Suprapubic skin (tissue), 4 donors: ENCODE data around the gene FIGN. TPM values are rescaled to one million over a fixed set of nuclear protein-coding genes. Genes with fewer than 3 reads are reported as not detected.

Source experiments
- DNase-seq, 2 donors: peaks; one replicate each; pipeline ENCODE4 v3.0.0-alpha.2; 2019; ENCODE audit warnings: low spot score in 2 of 2
- H3K27ac ChIP-seq: fragments of 200-600 bp; sonication (generic); one replicate; pipeline ENCODE4 v1.5.1; 2019
- H3K27me3 ChIP-seq: fragments of 200-600 bp; sonication (generic); one replicate; pipeline ENCODE4 v1.5.1; 2019
- H3K36me3 ChIP-seq: fragments of 200-600 bp; sonication (generic); one replicate; pipeline ENCODE4 v1.5.1; 2019
- H3K4me1 ChIP-seq: fragments of 200-600 bp; sonication (generic); one replicate; pipeline ENCODE4 v1.5.1; 2019
- H3K4me3 ChIP-seq: fragments of 200-600 bp; sonication (generic); one replicate; pipeline ENCODE4 v1.5.1; 2019; ENCODE audit warnings: mild to moderate bottlenecking
- H3K9me3 ChIP-seq: fragments of 200-600 bp; sonication (generic); one replicate; pipeline ENCODE4 v1.5.1; 2019
- CTCF ChIP-seq, 2 donors: fragments of 200-600 bp in 1 of 2; fragments of 450-650 bp in 1 of 2; sonication (generic) in 1 of 2; IDR thresholded peaks; one replicate each; pipeline ENCODE4 v1.5.1; 2016 to 2019; ENCODE audit warnings: antibody characterized with exemption in 2 of 2, mild to moderate bottlenecking in 1 of 2, moderate library complexity in 1 of 2
- EP300 ChIP-seq: sonication (generic); formaldehyde crosslinking; IDR thresholded peaks from one replicate; pipeline ENCODE4 v1.6.1; 2017; ENCODE audit warnings: antibody characterized with exemption
- POLR2A ChIP-seq, 2 donors: fragments of 450-650 bp; IDR thresholded peaks; one replicate each; pipeline ENCODE4 v1.6.1; 2017; ENCODE audit warnings: antibody characterized with exemption in 2 of 2, mild to moderate bottlenecking in 2 of 2, moderate library complexity in 2 of 2
- POLR2AphosphoS5 ChIP-seq, 3 donors: sonication (generic); formaldehyde crosslinking; IDR thresholded peaks; one replicate each; pipeline ENCODE4 v1.6.1; 2017; ENCODE audit warnings: antibody characterized with exemption in 3 of 3
- WGBS: methylation state at CpG from one replicate; pipeline ENCODE4 v1.1.5; 2018; 5-methylcytosine and 5-hydroxymethylcytosine counted together
- total RNA-seq, 4 donors: library from RNA; depleted of rRNA; stranded (reverse); fragments of >200 nt; gene quantifications; one replicate each; pipeline ENCODE4 v1.1.0, GENCODE V29; 2016

The FIGN gene
- total RNA-seq, 4 donors from 2014 or later, result 1.6 to 2.2 (median 1.9) TPM

- DNase-seq, result no peak
- TF ChIP-seq POLR2A (IDR thresholded peaks at IDR 0.05) (no peak), EP300 (no peak), POLR2AphosphoS5 (IDR thresholded peaks at IDR 0.05) (no peak), CTCF (IDR thresholded peaks at IDR 0.05) (no peak)
- H3K4me3 ChIP-seq, result no peak overlapping the region
- no peaks in the 10 kb centered on the region for H3K27me3 ChIP-seq
- H3K27ac ChIP-seq, result no peak overlapping the region
- H3K9me3 ChIP-seq, result no peaks in the 10 kb centered on the region
- no peaks in the 10 kb centered on the region for H3K4me1 ChIP-seq
- 77% methylated on average over 2 of the region's 2 CpGs for WGBS
- no peaks in the 10 kb centered on the region for H3K36me3 ChIP-seq
These were observed 161.5 kb downstream of the FIGN start for GRCh38 chr2:163574309-163574708.

DNA sequence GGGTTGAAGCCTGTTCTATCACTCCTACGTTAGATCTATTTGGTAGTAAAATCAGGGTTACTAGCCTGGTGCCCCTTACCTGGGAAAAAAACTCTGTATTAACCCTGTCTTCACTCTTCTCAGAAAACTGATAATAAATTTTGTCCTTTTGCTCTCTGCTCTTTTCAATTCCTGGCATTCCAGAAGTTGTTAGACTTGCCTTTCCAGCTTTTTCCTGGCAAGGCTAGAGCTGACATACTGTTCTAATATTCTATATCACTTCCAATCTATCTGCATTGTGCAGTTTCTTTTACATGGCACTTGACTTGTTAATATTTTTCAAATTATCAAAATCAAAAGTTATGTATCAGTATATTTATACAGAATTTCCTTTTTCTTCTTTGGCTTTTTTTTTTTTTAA lies 162.2 kb downstream of the FIGN start:
- no peaks in the 10 kb centered on the region for H3K9me3 ChIP-seq
- no peaks in the 10 kb centered on the region for H3K4me1 ChIP-seq
- no peak for DNase-seq
- WGBS, result 45% methylated on average over 1 of the region's 1 CpG
- H3K27ac ChIP-seq, result no peak overlapping the region
- no peaks in the 10 kb centered on the region for H3K27me3 ChIP-seq
- no peak overlapping the region for H3K4me3 ChIP-seq
- TF ChIP-seq POLR2A (IDR thresholded peaks at IDR 0.05) (no peak), POLR2AphosphoS5 (IDR thresholded peaks at IDR 0.05) (no peak), CTCF (IDR thresholded peaks at IDR 0.05) (no peak), EP300 (no peak)
- no peaks in the 10 kb centered on the region for H3K36me3 ChIP-seq

DNA sequence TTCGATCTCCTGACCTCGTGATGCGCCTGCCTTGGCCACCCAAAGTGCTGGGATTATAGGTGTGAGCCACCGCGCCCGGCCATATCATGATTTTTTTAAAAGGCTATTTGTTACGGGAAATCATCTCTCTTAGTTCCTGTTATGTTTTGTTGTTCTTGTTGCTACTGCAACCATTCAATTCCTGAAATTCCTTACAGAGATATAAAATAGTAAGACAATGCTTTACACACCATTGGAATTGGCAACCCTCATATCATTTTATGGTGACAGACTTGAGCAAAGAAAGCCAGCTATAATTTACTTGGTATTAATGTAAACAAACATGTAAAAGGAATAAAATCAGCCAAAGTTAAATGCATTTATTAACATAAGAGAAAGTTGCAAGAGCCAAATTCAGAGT lies 163.0 kb downstream of the FIGN start:
- Histone ChIP-seq H3K4me3 (no peak overlapping the region), H3K4me1 (no peaks in the 10 kb centered on the region), H3K36me3 (no peaks in the 10 kb centered on the region), H3K9me3 (no peaks in the 10 kb centered on the region), H3K27ac (no peak overlapping the region), H3K27me3 (no peaks in the 10 kb centered on the region)
- 91% methylated on average over 7 of the region's 7 CpGs for WGBS
- no peak for DNase-seq
- no peak for TF ChIP-seq CTCF (IDR thresholded peaks at IDR 0.05)
- no peak for TF ChIP-seq EP300
- no peak for TF ChIP-seq POLR2AphosphoS5 (IDR thresholded peaks at IDR 0.05)
- TF ChIP-seq POLR2A (IDR thresholded peaks at IDR 0.05), result no peak

GRCh38 chr2:163571423-163572102 lies 164.2 kb downstream of the FIGN start:
- no peak for TF ChIP-seq POLR2A (IDR thresholded peaks at IDR 0.05)
- TF ChIP-seq CTCF (IDR thresholded peaks at IDR 0.05), result no peak
- TF ChIP-seq EP300, result no peak
- TF ChIP-seq POLR2AphosphoS5 (IDR thresholded peaks at IDR 0.05), result no peak
- Histone ChIP-seq H3K27me3 (no peaks in the 10 kb centered on the region), H3K36me3 (no peaks in the 10 kb centered on the region), H3K27ac (no peak overlapping the region), H3K9me3 (no peaks in the 10 kb centered on the region), H3K4me1 (no peaks in the 10 kb centered on the region), H3K4me3 (no peak overlapping the region)
- 78% methylated on average over 7 of the region's 7 CpGs for WGBS
- DNase-seq, result no peak

DNA sequence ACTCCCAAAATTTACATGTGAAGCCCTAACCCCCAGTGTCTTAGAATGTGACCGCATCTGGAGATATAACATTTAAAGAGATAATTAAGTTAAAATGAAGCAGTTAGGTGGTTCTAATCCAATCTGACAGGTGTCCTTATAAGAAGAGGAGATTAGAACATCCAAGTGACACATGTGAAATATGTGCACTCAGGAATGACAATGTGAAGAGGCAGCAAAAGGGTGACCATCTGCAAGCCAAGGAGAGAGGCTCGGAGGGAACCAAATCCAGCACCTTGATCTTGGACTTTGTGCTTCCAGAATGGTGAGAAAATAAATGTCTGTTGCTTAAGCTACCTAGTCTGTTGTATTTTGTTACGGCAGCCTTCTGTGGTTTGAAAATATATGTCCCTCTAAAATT lies 165.4 kb downstream of the FIGN start:
- H3K27me3 ChIP-seq, result no peaks in the 10 kb centered on the region
- TF ChIP-seq POLR2AphosphoS5 (IDR thresholded peaks at IDR 0.05) (no peak), POLR2A (IDR thresholded peaks at IDR 0.05) (no peak)
- H3K4me1 ChIP-seq, result no peaks in the 10 kb centered on the region
- H3K27ac ChIP-seq, result no peak overlapping the region
- DNase-seq, result no peak
- H3K4me3 ChIP-seq, result no peak overlapping the region
- H3K36me3 ChIP-seq, result no peaks in the 10 kb centered on the region
- WGBS, result 90% methylated on average over 3 of the region's 3 CpGs
- H3K9me3 ChIP-seq, result no peaks in the 10 kb centered on the region

DNA sequence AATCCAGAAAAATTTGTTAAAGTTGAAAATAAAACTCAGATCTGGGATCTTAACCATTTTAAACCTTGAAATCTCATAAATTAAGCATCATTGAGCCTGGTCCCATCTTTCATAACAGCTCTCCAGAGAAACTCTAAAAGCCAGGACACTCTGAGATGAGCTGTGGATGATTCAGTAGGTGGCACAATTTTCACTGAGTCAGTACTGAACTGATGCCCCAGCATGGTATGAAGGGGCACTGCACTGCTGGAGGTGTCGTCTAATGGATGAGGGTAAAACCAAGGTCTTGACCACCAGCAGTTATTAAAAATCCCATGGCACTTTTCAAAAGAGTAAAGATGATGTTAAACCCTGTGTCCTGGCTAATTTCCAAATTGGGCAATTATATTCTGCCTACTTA lies 170.6 kb downstream of the FIGN start:
- DNase-seq, result no peak
- Histone ChIP-seq H3K27me3 (no peaks in the 10 kb centered on the region), H3K27ac (no peak overlapping the region), H3K9me3 (no peaks in the 10 kb centered on the region), H3K36me3 (no peaks in the 10 kb centered on the region), H3K4me1 (no peaks in the 10 kb centered on the region), H3K4me3 (no peak overlapping the region)
- no peak for TF ChIP-seq POLR2A (IDR thresholded peaks at IDR 0.05)
- no peak for TF ChIP-seq POLR2AphosphoS5 (IDR thresholded peaks at IDR 0.05)
- TF ChIP-seq CTCF (IDR thresholded peaks at IDR 0.05), result no peak
- TF ChIP-seq EP300, result no peak
- WGBS, result 93% methylated on average over 1 of the region's 1 CpG
